Measurements from ENCODE around the gene BCO1. TPM values are rescaled to one million over a fixed set of nuclear protein-coding genes. Genes with fewer than 3 reads are reported as not detected.

The BCO1 gene
- total RNA-seq, 3 donors from 2014 or later (not counting 1 experiment from before 2014, with no cell fraction given): not detected

DNA sequence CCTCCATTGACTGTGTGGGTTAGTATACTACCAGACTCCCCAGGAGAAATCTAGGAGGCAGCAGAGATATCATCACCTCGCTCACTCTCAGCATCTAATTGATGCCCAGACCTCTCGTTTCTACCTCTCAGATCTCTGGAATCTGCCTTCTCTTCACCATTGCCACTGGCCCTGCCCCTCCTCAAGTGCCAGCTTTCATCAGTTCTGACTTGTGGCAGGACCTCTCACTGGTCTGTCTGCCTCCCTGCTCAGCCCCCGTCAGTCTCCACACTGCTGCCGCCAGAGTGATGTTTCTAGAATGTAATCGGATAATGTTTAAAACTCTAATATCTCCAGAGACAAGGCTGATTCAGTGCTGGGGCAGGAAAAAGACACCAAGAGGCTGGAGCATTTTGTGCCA, 91.5 kb downstream of the BCO1 start:
- Histone ChIP-seq H3K4me1 (ENCODE audit: control insufficient read depth, insufficient read depth, low read length) (no peaks in the 10 kb centered on the region), H3K4me3 (ENCODE audit: low read length) (no peak overlapping the region), H3K27me3 (ENCODE audit: control insufficient read depth, insufficient read depth, low read length) (no peaks in the 10 kb centered on the region), H3K27ac (ENCODE audit: low read length) (no peak overlapping the region), H3K36me3 (ENCODE audit: control insufficient read depth, insufficient read depth, low read length) (no peaks in the 10 kb centered on the region), H3K9me3 (ENCODE audit: control insufficient read depth, insufficient read depth, low read length) (no peaks in the 10 kb centered on the region)
- Mint-ChIP-seq H3K9me3 (no peaks in the 10 kb centered on the region), H3K4me3 (no peak overlapping the region), H3K36me3 (no peaks in the 10 kb centered on the region), H3K27ac (no peak overlapping the region), H3K27me3 (ENCODE audit: low read depth in 2 of 2) (no peaks in the 10 kb centered on the region), H3K4me1 (peaks cover 5 to 19% of the 10 kb centered on the region in 2 donors)
- no peak for ATAC-seq
- no peak for DNase-seq
- intact Hi-C loops (cut with micrococcal nuclease): no loop called here
- WGBS (ENCODE audit: insufficient coverage): 76% methylated on average over 5 of the region's 5 CpGs
- TF ChIP-seq, protein P1, sequence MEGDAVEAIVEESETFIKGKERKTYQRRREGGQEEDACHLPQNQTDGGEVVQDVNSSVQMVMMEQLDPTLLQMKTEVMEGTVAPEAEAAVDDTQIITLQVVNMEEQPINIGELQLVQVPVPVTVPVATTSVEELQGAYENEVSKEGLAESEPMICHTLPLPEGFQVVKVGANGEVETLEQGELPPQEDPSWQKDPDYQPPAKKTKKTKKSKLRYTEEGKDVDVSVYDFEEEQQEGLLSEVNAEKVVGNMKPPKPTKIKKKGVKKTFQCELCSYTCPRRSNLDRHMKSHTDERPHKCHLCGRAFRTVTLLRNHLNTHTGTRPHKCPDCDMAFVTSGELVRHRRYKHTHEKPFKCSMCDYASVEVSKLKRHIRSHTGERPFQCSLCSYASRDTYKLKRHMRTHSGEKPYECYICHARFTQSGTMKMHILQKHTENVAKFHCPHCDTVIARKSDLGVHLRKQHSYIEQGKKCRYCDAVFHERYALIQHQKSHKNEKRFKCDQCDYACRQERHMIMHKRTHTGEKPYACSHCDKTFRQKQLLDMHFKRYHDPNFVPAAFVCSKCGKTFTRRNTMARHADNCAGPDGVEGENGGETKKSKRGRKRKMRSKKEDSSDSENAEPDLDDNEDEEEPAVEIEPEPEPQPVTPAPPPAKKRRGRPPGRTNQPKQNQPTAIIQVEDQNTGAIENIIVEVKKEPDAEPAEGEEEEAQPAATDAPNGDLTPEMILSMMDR (IDR thresholded peaks at IDR 0.05): no peak

DNA sequence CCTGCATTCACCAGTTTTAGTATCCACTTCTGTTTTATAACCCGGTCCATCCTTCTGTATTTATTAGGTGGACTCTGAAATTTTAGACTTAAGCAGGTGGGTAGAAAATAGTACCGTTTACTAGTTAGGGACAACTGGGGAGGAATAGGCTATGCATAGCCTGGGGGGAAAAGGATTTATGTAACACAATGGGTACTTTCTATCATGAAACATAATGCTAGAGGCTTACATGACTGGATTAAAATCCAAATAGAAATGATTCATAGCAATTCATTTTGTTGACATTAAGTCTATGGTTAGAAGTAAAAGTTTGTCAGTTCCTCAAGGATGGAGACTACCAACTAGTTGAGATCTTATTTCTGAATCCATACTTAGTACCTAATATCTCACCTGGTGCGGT, 94.9 kb downstream of the BCO1 start:
- no peak overlapping the region for H3K27ac ChIP-seq (ENCODE audit: low read length)
- TF ChIP-seq, protein P1 (IDR thresholded peaks at IDR 0.05): no peak
- WGBS (ENCODE audit: insufficient coverage): 92% methylated on average over 2 of the region's 3 CpGs
- ATAC-seq (no peak), DNase-seq (no peak)
- H3K4me3 ChIP-seq (ENCODE audit: low read length): no peak overlapping the region
- no peaks in the 10 kb centered on the region for H3K9me3 ChIP-seq (ENCODE audit: control insufficient read depth, insufficient read depth, low read length)
- H3K4me1 Mint-ChIP-seq: peaks cover 3 to 15% of the 10 kb centered on the region in 2 donors
- no peaks in the 10 kb centered on the region for H3K27me3 ChIP-seq (ENCODE audit: control insufficient read depth, insufficient read depth, low read length)
- no peaks in the 10 kb centered on the region for H3K36me3 ChIP-seq (ENCODE audit: control insufficient read depth, insufficient read depth, low read length)
- no peaks in the 10 kb centered on the region for H3K4me1 ChIP-seq (ENCODE audit: control insufficient read depth, insufficient read depth, low read length)
- H3K4me3 Mint-ChIP-seq: no peak overlapping the region
- H3K27ac Mint-ChIP-seq: no peak overlapping the region
- no peaks in the 10 kb centered on the region for H3K27me3 Mint-ChIP-seq (ENCODE audit: low read depth in 2 of 2)
- intact Hi-C loops (cut with micrococcal nuclease): no loop called here
- no peaks in the 10 kb centered on the region for H3K9me3 Mint-ChIP-seq
- no peaks in the 10 kb centered on the region for H3K36me3 Mint-ChIP-seq

DNA sequence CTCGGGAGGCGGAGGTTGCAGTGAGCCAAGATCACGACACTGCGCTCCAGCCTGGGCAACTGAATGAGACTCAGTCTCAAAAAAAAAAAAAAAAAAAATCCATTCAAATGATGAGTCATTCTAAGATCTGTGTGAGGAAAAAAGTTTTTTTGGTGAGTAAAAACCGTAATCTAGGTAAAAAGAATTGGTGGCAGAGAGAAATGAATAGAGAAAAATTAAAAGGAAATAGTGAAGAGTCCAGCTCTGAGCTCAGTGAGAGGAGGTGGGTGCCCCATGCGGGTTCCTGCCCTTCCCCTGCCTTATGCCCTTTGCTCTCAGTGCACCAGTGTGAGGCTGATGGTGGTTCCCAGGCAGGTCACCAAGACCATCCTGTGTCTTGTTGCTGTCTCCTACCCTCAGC, 97.2 kb downstream of the BCO1 start:
- no peak for ATAC-seq

DNA sequence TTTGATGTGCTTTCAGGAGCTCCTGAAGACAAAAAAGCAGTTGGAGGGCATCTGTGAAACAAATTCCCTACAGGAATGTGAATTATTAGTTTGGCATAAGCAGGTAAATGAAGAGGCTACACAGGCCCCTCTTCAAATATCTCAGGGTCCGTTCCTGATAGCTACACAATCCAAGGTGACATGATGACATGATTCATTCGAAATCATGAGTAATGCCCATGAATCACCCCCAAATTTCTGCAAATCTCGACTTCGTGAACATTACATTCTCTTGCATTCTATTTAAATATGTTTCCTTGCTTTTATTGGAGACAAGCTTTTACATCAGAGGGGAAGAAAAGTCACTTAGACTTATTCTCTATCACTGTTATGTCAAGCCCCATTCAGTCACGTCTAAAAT, 98.6 kb downstream of the BCO1 start:
- Mint-ChIP-seq H3K36me3 (no peaks in the 10 kb centered on the region), H3K4me3 (no peak overlapping the region), H3K9me3 (no peaks in the 10 kb centered on the region), H3K27ac (no peak overlapping the region), H3K27me3 (ENCODE audit: low read depth in 2 of 2) (no peaks in the 10 kb centered on the region), H3K4me1 (peaks cover 5 to 17% of the 10 kb centered on the region in 2 donors)
- WGBS (ENCODE audit: insufficient coverage): 94% methylated on average over 4 of the region's 5 CpGs
- TF ChIP-seq, protein P1 (IDR thresholded peaks at IDR 0.05): no peak
- no peaks in the 10 kb centered on the region for H3K9me3 ChIP-seq (ENCODE audit: control insufficient read depth, insufficient read depth, low read length)
- H3K27me3 ChIP-seq (ENCODE audit: control insufficient read depth, insufficient read depth, low read length): no peaks in the 10 kb centered on the region
- no peak overlapping the region for H3K27ac ChIP-seq (ENCODE audit: low read length)
- ATAC-seq: no peak
- no peak overlapping the region for H3K4me3 ChIP-seq (ENCODE audit: low read length)
- intact Hi-C loops (cut with micrococcal nuclease): no loop called here
- H3K4me1 ChIP-seq (ENCODE audit: control insufficient read depth, insufficient read depth, low read length): no peaks in the 10 kb centered on the region
- H3K36me3 ChIP-seq (ENCODE audit: control insufficient read depth, insufficient read depth, low read length): no peaks in the 10 kb centered on the region
- no peak for DNase-seq

More for the DNA sequence above, 97.2 kb downstream of the BCO1 start:
- Mint-ChIP-seq H3K4me3 (no peak overlapping the region), H3K27me3 (ENCODE audit: low read depth in 2 of 2) (no peaks in the 10 kb centered on the region), H3K36me3 (no peaks in the 10 kb centered on the region), H3K27ac (no peak overlapping the region), H3K9me3 (no peaks in the 10 kb centered on the region), H3K4me1 (peaks cover 5 to 17% of the 10 kb centered on the region in 2 donors)
- WGBS (ENCODE audit: insufficient coverage): 84% methylated on average over 4 of the region's 6 CpGs
- intact Hi-C loops (cut with micrococcal nuclease): no loop called here
- no peaks in the 10 kb centered on the region for H3K4me1 ChIP-seq (ENCODE audit: control insufficient read depth, insufficient read depth, low read length)
- H3K27me3 ChIP-seq (ENCODE audit: control insufficient read depth, insufficient read depth, low read length): no peaks in the 10 kb centered on the region
- TF ChIP-seq, protein P1 (IDR thresholded peaks at IDR 0.05): no peak
- H3K27ac ChIP-seq (ENCODE audit: low read length): no peak overlapping the region
- no peak overlapping the region for H3K4me3 ChIP-seq (ENCODE audit: low read length)
- no peaks in the 10 kb centered on the region for H3K36me3 ChIP-seq (ENCODE audit: control insufficient read depth, insufficient read depth, low read length)
- no peaks in the 10 kb centered on the region for H3K9me3 ChIP-seq (ENCODE audit: control insufficient read depth, insufficient read depth, low read length)
- no peak for DNase-seq
